NCI-H2196 treated with DMSO at 0.1 percent for 48 hours (cell line): ENCODE results near the gene ARHGAP26.

Experiments used
- DNase-seq: peaks from one replicate; lab custom pipeline; 2025; ENCODE audit not compliant: unreplicated experiment; lab: John Stamatoyannopoulos, UW

Gene ARHGAP26

DNA sequence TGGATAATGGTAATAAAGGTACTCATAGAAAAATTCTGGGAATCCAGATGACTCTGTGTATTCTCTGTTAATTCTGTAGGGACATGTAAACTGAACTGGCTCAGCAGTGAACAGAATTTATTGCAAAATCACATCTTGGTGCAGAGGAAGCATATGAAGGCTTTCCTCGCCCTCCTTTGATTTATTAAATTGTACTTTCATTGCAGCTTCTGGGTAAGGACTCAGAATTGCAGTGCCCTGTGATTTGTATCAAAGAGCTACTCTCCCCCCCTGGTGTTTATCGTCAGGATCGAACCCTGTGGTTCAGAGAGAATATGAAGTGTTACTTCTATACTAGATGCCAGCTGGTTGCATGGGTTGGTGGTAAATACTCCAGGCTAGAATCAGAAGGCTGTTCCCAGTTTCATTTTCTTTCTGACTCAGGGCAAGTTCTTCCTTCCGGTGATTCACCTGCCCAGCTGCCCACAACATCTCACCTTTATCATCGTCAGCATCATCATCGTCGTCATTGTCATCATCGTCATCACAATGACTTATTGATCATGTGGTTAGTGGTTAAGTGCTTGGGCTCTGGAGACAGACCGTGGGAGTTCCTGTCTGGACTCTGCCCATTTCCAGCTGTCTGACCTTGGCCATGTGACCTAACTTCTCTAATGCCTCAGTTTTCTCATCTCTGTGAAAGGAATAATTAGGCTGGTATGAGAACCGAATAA, 238.8 kb downstream of the ARHGAP26 start:
- no peak for DNase-seq

DNA sequence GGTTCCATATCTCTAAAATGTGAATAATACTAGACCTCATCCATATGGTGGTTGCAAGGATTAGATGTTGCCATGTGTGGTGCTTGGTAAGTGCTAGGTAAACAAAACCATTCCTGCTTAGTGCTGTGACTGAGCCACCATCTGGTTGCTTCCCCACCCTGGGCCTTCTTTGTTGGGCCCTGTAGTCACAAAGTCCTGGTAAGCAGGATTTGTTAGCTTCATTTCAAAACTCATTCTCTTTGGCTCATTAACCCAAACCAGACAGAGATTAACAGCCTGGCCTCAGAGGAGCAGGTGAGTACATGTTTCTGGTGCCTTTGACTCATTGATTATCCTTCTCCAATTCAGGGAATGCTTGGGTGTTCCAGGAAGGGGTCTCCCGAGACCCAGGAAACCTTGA, 240.2 kb downstream of the ARHGAP26 start:
- no peak for DNase-seq

DNA sequence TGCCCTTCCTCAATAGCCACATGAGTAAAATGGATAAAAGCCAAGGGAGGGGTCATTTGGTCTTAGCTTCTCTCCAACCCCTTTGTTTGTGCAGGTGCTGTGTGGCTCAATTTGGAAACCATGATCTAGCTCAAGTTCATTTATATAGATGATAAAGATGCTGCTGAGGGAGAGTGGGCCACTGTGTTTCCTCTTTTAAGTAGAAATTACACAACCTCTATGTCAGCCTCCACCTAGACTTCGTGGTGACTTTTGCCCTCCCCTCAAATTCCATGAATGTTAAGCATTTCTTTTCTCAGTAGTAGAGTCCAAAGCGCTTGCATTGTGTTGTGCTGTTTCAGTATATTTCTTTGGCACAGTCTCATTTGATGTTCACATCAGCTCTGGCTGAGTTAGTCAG, 241.4 kb downstream of the ARHGAP26 start:
- DNase-seq: no peak

GRCh38 chr5:143013176-143013891, 243.2 kb downstream of the ARHGAP26 start:
- DNase-seq: no peak

DNA sequence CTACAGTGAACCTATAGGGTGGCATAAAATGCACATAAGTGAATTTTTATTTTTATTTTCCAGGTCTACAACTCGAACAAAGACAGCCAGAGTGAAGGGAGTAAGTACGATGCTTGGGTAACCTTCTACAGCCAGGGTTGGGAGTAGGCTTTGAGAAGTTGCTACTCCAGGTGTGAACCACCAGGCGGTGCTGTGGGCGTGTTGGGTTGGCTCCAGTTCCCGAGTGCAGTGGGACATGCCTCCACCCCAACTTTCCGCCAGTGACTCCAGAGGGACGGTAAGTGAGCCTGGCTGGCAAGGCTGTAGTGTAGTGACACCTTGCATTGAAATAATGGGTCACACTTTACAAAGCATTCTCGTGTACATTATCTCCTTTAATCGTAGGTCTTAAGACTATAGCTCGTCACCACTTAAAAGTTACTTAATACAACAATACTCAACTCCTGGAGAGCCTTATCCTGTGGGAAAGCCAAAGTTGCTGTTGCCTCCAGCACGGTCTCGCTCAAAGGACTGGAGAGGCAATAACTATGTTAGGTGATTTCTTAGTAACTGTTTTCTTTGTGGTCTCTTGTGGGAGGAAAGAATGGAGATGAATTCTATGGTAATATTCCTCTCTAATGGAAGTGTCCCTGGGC, 244.0 kb downstream of the ARHGAP26 start:
- no peak for DNase-seq

GRCh38 chr5:143016777-143017516, 246.8 kb downstream of the ARHGAP26 start:
- peak; percentile 7 for DNase-seq

GRCh38 chr5:143017541-143017940, 247.4 kb downstream of the ARHGAP26 start:
- no peak for DNase-seq

- DNase-seq: no peak
Measured at GRCh38 chr5:143017992-143018391, 247.8 kb downstream of the ARHGAP26 start.

- no peak for DNase-seq
Measured at GRCh38 chr5:143019157-143019556, 249.0 kb downstream of the ARHGAP26 start.

DNA sequence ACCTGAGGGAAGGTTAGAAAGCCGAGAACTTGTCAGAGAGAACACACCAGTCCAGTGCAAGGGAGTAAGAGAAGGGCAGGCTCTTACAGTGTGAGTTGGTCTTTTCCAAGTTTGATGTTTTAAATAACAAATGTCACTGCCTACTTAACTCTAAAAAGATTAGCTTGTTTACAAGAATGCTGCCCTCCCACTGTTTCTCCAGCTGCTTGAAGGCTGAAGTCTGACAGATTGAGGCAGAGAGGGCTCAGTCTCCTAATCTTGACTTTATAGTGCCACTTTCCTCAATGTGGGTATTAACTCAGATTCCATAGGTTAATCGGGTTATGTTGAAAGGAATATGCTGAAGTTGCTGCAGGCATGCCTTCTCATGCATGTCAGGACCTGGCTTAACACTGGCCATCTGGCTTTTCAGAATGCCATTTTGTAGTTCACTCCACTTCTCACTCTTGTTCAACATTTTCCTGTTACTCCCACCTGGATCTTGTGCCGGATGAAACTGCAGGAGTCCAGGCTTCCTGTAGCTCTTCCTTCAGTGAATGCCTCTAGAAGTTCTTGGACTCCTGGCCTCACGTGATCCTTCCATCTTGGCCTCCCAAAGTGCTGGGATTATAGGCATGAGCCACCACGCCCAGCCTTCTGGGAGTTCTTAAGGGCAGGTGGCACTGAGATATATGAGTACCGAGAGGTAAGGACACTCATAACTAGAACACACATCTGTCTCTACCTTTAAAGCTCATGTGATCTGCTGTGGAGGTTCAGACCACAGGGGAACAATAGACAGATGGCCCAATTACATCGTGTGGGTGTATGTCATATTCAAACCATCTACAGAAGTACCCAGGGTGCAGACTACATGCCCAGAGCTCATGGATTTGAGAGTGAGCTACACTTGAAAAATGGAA, 249.7 kb downstream of the ARHGAP26 start:
- DNase-seq: no peak

DNA sequence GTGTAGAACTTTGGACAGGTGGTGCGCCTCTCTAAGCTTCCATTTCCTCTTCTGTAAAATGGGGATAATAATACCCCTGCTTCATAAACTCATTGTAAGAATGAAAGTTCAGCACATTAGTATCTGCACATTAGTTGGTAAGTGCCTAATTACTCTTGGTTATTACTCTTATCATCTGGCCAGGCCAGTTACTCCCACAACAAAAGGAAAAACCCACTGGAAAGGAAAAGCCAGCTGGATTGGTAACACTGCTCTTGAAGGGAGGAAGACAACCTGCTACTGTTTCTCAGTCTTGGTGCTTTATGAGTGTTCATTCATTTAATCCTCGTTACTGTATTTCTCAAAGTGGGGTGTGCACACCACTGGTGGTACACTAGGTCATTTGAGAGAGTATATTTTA, 251.4 kb downstream of the ARHGAP26 start:
- no peak for DNase-seq

DNA sequence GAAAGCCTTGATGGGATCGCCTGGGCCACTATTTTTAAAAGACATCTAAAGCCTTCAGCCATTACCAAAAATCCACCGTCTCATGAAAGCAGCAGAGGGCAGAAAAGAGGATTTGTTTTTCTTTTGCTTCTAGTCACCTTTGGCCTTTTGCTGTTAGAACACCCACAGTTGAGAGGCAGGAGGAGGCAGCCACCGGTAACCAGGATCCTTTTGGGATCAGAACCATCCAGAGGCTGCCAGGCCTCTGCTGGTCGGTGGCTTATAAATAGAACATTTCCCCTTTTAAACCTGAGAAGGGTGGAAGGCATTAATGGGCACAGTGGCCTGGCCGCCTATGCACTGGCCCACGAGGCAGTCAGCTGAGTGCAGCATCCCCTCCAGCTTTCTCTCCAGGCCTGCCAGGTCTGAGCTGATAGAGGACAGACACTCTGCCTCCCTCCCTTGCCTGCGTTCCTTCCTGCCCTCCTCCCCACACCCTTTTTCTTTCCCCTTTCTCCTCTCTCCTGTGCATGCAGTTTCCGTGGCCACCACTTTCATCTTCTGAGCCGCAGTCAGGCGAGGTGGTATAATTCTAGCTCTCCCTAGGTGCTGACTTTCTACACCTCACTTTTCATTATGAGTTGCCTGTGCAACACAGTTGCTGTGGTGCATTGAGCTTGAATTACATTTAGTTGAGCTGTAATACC, 253.4 kb downstream of the ARHGAP26 start:
- DNase-seq: no peak

DNA sequence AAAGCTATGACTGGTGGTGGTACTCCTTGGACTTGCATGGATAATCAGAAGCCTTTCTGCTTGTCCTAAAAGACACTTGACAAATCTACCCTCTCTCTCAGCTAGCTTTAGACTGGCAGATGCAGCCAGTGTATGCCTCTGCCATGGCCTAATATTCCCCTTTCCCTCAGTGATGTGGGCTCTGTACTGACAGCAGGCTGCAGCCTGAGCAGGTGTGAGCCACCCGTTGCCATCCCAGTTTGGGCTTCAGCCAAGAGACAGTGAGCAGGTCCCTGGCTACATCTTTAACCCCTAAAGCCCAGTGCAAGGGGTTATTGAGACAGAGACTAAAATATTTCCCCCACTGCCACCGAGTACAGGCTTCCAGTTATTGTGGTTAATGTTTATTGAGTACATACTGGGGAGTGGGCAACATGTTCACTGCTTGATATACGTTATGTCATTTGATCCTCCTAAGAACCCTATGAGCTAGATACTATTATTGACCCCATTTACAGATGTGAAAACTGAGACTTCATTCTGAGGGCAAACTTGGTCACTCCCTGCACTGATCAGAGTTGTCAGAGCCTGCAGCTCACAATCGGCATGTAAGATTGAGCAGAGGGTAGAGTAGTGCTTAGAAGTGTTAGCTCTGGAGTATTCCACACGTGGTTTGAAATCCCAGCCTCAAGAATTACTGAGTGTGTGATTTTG, 254.2 kb downstream of the ARHGAP26 start:
- peak; percentile 44 for DNase-seq

- no peak for DNase-seq
Measured at GRCh38 chr5:143025376-143025775, 255.2 kb downstream of the ARHGAP26 start.

DNA sequence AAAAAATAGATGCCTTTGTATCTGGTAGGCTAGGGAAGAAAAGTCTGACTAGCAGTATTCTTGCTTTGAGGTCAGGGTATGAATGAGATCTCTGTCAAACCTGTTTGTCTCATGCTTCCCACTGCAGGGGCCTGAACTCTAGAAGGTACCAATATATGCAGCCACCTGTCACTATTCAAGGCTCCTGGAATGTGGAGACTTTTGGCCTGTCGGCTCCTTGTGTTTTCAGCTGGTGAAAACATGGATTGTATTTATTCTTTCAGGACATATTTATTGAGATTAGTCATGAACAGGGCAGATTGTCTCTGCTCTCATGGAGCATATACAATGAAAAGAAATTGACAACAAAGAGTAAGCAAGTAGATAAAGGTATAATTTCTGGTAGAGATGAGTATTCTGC, 255.8 kb downstream of the ARHGAP26 start:
- DNase-seq: no peak

DNA sequence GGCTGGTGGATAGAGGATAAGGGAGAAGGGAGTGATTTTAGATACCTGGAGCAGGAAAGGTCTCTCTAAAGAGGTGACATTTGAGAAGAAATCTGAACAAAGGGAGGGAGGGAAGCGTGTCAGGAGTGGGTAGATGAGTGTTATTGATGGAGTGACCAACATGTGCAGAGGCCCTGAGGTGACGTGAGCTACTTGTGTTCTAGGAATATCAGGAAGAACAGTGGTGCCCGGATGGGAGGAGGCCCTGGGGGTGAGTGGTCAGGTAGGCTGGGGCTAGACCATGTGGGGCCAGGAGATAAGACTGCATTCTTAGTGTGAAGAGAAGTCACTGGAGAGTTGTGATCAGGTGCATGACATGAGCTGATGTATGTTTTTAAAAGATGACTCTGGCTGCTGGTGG, 256.2 kb downstream of the ARHGAP26 start:
- no peak for DNase-seq

GRCh38 chr5:143029293-143029692, 259.1 kb downstream of the ARHGAP26 start:
- DNase-seq: no peak

GRCh38 chr5:143030349-143030748, 260.2 kb downstream of the ARHGAP26 start:
- no peak for DNase-seq
